ENCODE measurements around the gene TRPM7.

- TF ChIP-seq CTCF (IDR thresholded peaks at IDR 0.05) (no peak), POLR2AphosphoS5 (IDR thresholded peaks at IDR 0.05) (no peak), POLR2A (IDR thresholded peaks at IDR 0.05) (no peak), EP300 (IDR thresholded peaks at IDR 0.05) (no peak)
Measured at GRCh38 chr15:50544368-50544767, 142.2 kb downstream of the TRPM7 start.
